ENCODE data around the gene NR0B2. TPM values are rescaled to one million over a fixed set of nuclear protein-coding genes. Genes with fewer than 3 reads are reported as not detected.
A peak's percentile ranks its signal among the peaks of the same experiment; 100 is the strongest.

The NR0B2 gene
- total and polyA plus RNA-seq, 2 of the 13 experiments (the other 11 are each of a cell fraction or from before 2014, with no cell fraction given): 72.5 to 133 TPM

- TF ChIP-seq HMGXB3 (CRISPR knock-in tag; IDR thresholded peaks at IDR 0.05; ENCODE audit: borderline replicate concordance) (peak; percentile 40; the same call in 1 of the 2 replicates), ZNF317 (CRISPR knock-in tag; IDR thresholded peaks at IDR 0.05) (no peak), FOSL2 (CRISPR knock-in tag; IDR thresholded peaks at IDR 0.05) (peak; percentile 95), KLF12 (CRISPR knock-in tag; IDR thresholded peaks at IDR 0.05; ENCODE audit: borderline replicate concordance) (no peak), ZNF704 (CRISPR knock-in tag; IDR thresholded peaks at IDR 0.05; ENCODE audit: borderline replicate concordance) (no peak), ZFYVE20 (CRISPR knock-in tag; IDR thresholded peaks at IDR 0.05; ENCODE audit: borderline replicate concordance, low read depth) (no peak), ZNF644 (CRISPR knock-in tag; IDR thresholded peaks at IDR 0.05; ENCODE audit: low read depth) (peak; percentile 92), PAXIP1 (CRISPR knock-in tag; conservative IDR thresholded peaks at IDR 0.05) (peak; percentile 39), CEBPG (CRISPR knock-in tag; IDR thresholded peaks at IDR 0.05) (no peak), E2F5 (CRISPR knock-in tag; conservative IDR thresholded peaks at IDR 0.05) (no peak), CBX5 (CRISPR knock-in tag; IDR thresholded peaks at IDR 0.05; ENCODE audit: borderline replicate concordance) (peak; percentile 37; the same call in 1 of the 2 replicates), SRY (CRISPR knock-in tag; IDR thresholded peaks at IDR 0.05) (no peak), HDAC2 (CRISPR knock-in tag; IDR thresholded peaks at IDR 0.05) (no peak), FOSL1 (CRISPR knock-in tag; IDR thresholded peaks at IDR 0.05; ENCODE audit: borderline replicate concordance) (peak; percentile 72; the same call in 1 of the 2 replicates), ZNF18 (CRISPR knock-in tag; IDR thresholded peaks at IDR 0.05; ENCODE audit: insufficient replicate concordance) (no peak), MYC (CRISPR knock-in tag; IDR thresholded peaks at IDR 0.05; ENCODE audit: borderline replicate concordance) (no peak), ZNF510 (CRISPR knock-in tag; IDR thresholded peaks at IDR 0.05; ENCODE audit: low read depth) (no peak)
These were observed 6.5 kb downstream of the NR0B2 start (continued) for GRCh38 chr1:26907071-26907917.

All from HepG2 (cell line).